Thyroid gland (tissue), 4 donors: ENCODE data around the gene CCDC90B. TPM values are rescaled to one million over a fixed set of nuclear protein-coding genes. Genes with fewer than 3 reads are reported as not detected.

Source experiments
- DNase-seq, 2 donors: peaks; one replicate each; pipeline ENCODE4 v3.0.0-alpha.2; 2019
- H3K27ac ChIP-seq, 3 donors: fragments of 200-600 bp; sonication (generic); 1 replicate in 2 of 3; 2 replicates in 1 of 3; pipeline ENCODE4 v1.5.1; 2016 to 2019; ENCODE audit warnings: mild to moderate bottlenecking in 1 of 3, moderate library complexity in 1 of 3
- H3K27me3 ChIP-seq: fragments of 200-600 bp; sonication (generic); one replicate; pipeline ENCODE4 v1.5.1; 2019
- H3K36me3 ChIP-seq, 2 donors: fragments of 200-600 bp; sonication (generic); one replicate each; pipeline ENCODE4 v1.5.1; 2016 to 2019
- H3K4me1 ChIP-seq, 2 donors: fragments of 200-600 bp; sonication (generic); one replicate each; pipeline ENCODE4 v1.5.1; 2017 to 2019
- H3K4me3 ChIP-seq, 3 donors: fragments of 200-600 bp; sonication (generic); replicated peaks in 1 of 3; 1 replicate in 2 of 3; 2 replicates in 1 of 3; pipeline ENCODE4 v1.5.1; 2016; ENCODE audit warnings: mild to moderate bottlenecking in 1 of 3
- H3K9me3 ChIP-seq: fragments of 200-600 bp; sonication (generic); one replicate; pipeline ENCODE4 v1.5.1; 2017
- POLR2A ChIP-seq, 2 donors: fragments of 450-650 bp; IDR thresholded peaks; one replicate each; pipeline ENCODE4 v1.6.1; 2017; ENCODE audit warnings: antibody characterized with exemption in 2 of 2, mild to moderate bottlenecking in 2 of 2, moderate library complexity in 1 of 2
- WGBS, 2 donors: methylation state at CpG; one replicate each; pipeline ENCODE4 v1.1.5; 2017; 5-methylcytosine and 5-hydroxymethylcytosine counted together
- intact Hi-C: fragments of 100-400 bp; cut with DNase I; formaldehyde crosslinking; loops from one replicate; pipeline ENCODE4 v1.15.1; 2023
- total RNA-seq, 4 donors: library from RNA; depleted of rRNA; stranded (reverse); fragments of >200 nt; gene quantifications; one replicate each; pipeline ENCODE4 v1.2.3, GENCODE V29; 2016
- TF ChIP-seq, protein P1 (sequence below), 6 experiments: fragments of 200-600 bp in 3 of 6; fragments of 450-650 bp in 3 of 6; sonication (generic) in 3 of 6; IDR thresholded peaks; one replicate each; pipeline ENCODE4 v1.5.1; 2016 to 2019; ENCODE audit warnings: antibody characterized with exemption in 6 of 6, mild to moderate bottlenecking in 2 of 6, inconsistent platforms in 1 of 6, moderate library complexity in 1 of 6

The CCDC90B gene
- total RNA-seq, 4 donors from 2014 or later: 47.4 to 54.8 (median 51.5) TPM

DNA sequence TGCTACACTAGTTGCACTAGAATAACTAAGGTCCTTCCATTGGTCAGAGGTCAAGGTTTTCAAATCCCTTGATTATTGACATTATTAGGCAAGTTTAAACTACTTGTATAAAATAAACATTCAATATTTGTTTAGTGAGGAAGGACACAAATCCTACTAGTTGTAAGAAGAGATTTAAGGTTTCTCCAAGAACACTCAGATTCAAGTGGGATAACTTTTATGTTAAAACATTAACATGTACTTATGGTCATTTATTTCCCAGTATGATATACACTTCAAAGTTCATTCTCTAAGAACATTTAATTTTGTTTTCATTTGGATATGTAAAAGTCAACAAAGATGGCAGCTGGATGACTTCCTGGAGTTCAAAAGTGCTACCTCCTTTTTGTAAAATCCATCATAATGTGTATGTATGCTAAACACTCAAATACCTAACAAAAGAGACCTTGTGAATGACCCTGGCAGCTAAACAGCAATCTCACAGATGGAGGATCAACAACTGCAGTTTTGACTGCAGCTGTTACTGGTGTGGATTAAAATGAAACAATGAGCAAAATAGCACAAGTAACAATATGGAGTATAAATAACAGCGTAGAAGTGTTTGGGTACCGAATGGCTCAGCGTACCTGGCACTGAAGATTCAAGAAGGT, 1.5 kb downstream of the CCDC90B start:
- H3K27ac ChIP-seq: peak overlapping the region in 2 of 3 donors; percentile 98 to 99
- H3K36me3 ChIP-seq: no peaks in the 10 kb centered on the region
- H3K27me3 ChIP-seq: no peaks in the 10 kb centered on the region
- peaks cover 17 to 25% of the 10 kb centered on the region in 2 donors for H3K4me1 ChIP-seq
- DNase-seq: no peak
- intact Hi-C loops: loop anchor here (10.0 kb wide), 1 partner anchor 110 kb away; no protein-coding TSS in a partner anchor
- 12 to 13% methylated on average over 3 of the region's 3 CpGs for WGBS, 2 donors
- H3K9me3 ChIP-seq: no peaks in the 10 kb centered on the region
- no peak for TF ChIP-seq POLR2A (IDR thresholded peaks at IDR 0.05)
- TF ChIP-seq, protein P1, sequence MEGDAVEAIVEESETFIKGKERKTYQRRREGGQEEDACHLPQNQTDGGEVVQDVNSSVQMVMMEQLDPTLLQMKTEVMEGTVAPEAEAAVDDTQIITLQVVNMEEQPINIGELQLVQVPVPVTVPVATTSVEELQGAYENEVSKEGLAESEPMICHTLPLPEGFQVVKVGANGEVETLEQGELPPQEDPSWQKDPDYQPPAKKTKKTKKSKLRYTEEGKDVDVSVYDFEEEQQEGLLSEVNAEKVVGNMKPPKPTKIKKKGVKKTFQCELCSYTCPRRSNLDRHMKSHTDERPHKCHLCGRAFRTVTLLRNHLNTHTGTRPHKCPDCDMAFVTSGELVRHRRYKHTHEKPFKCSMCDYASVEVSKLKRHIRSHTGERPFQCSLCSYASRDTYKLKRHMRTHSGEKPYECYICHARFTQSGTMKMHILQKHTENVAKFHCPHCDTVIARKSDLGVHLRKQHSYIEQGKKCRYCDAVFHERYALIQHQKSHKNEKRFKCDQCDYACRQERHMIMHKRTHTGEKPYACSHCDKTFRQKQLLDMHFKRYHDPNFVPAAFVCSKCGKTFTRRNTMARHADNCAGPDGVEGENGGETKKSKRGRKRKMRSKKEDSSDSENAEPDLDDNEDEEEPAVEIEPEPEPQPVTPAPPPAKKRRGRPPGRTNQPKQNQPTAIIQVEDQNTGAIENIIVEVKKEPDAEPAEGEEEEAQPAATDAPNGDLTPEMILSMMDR (IDR thresholded peaks at IDR 0.05): no peak
- H3K4me3 ChIP-seq: peak overlapping the region in 2 of 3 donors; percentile 83 to 85

DNA sequence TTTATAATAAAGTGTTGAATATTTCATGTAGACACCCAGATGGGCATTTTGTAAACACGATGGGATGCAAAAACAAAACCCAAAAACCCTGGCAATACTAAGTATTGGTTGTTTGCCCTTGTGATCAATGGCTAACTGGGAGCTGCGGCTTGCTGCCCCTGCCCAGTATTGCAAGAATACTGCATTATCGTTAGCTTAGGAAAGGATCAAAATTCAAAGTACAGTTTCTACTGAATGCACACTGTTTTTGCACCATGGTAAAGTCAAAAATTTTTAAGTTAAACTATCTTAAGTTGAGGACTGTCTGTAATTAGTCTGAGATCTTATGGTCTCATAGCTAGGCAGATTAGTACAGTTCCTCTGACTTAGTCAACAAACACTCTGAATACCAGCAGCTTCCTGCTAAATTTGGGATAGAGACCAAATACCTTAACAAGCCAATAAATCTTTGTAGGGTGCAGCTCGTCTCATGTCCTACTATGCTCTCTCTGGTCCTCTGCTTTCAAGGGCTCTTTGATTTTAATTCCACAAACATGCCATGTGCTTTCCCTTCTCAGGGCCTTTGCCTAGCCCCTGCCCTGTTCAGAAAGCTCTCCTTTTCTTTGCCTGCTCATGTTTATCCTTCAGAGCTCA, 4.0 kb downstream of the CCDC90B start:
- Histone ChIP-seq H3K4me3 (no peak overlapping the region), H3K36me3 (peaks cover 0 to 3% of the 10 kb centered on the region in 2 donors), H3K9me3 (no peaks in the 10 kb centered on the region), H3K27me3 (no peaks in the 10 kb centered on the region), H3K27ac (no peak overlapping the region), H3K4me1 (peaks cover 17 to 25% of the 10 kb centered on the region in 2 donors)
- TF ChIP-seq, protein P1 (IDR thresholded peaks at IDR 0.05): no peak
- TF ChIP-seq POLR2A (IDR thresholded peaks at IDR 0.05): no peak
- WGBS, 2 donors: 77 to 79% methylated on average over 4 of the region's 4 CpGs
- intact Hi-C loops: loop anchor here (10.0 kb wide), 1 partner anchor 107 kb away; no protein-coding TSS in a partner anchor
- DNase-seq: no peak

DNA sequence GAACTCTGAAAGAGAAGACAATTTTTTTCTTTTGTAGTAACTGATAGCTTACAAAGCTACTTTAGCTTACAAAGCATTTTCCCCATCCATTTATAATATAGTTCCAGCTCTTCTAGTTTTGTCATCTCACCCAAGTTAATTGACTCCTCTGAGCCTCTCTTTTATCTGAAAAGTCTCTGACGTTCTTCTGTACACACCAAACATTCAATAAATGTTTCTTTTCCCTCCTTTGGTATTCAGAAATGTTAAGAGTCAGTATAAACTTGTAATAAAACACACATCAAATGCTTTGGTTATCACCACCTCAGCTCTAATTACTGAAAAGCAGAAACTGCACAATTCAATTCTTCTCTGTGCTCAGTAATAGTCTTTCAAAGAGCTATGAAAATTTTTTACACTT, 5.9 kb downstream of the CCDC90B start:
- WGBS, 2 donors: 87 to 89% methylated on average over 1 of the region's 1 CpG
- Histone ChIP-seq H3K36me3 (peaks cover 3 to 4% of the 10 kb centered on the region in 2 donors), H3K27me3 (no peaks in the 10 kb centered on the region), H3K9me3 (no peaks in the 10 kb centered on the region), H3K4me3 (no peak overlapping the region), H3K4me1 (peaks cover 12 to 25% of the 10 kb centered on the region in 2 donors), H3K27ac (no peak overlapping the region)
- DNase-seq: no peak
- intact Hi-C loops: loop anchor here (10.0 kb wide), 1 partner anchor 105 kb away; no protein-coding TSS in a partner anchor
- no peak for TF ChIP-seq POLR2A (IDR thresholded peaks at IDR 0.05)
- TF ChIP-seq, protein P1 (IDR thresholded peaks at IDR 0.05): no peak

DNA sequence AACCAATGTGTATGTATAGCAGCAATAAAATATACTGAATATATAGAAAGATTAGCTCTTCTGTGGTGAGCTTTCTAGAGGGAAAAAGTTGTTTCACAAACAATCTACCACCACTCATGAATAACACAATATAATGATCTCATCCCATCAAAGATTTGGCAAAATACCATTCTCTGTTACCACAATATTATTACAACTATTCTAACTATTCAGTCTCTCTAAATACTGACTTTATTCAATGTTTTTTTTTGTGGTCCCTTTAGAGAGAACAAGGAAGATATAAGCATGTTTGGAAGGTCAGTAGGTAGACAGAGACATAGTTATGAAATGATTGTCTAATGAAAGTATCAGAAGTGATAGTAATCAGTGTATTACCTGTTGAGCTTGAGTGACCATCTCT, 7.8 kb downstream of the CCDC90B start:
- H3K27ac ChIP-seq: no peak overlapping the region
- H3K36me3 ChIP-seq: peaks cover 5 to 7% of the 10 kb centered on the region in 2 donors
- H3K4me1 ChIP-seq: peaks cover 6 to 8% of the 10 kb centered on the region in 2 donors
- no peak overlapping the region for H3K4me3 ChIP-seq
- DNase-seq: no peak
- intact Hi-C loops: no loop called here
- TF ChIP-seq, protein P1 (IDR thresholded peaks at IDR 0.05): no peak
- no peak for TF ChIP-seq POLR2A (IDR thresholded peaks at IDR 0.05)
- H3K27me3 ChIP-seq: no peaks in the 10 kb centered on the region
- H3K9me3 ChIP-seq: no peaks in the 10 kb centered on the region
